Prostate gland (tissue), 2 donors: Measurements from ENCODE around the gene SPOUT1.

Experiments
- CTCF ChIP-seq, 4 experiments: fragments of 200-600 bp in 2 of 4; fragments of 450-650 bp in 2 of 4; sonication (generic) in 2 of 4; IDR thresholded peaks; 1 replicate in 3 of 4; 2 replicates in 1 of 4; pipeline ENCODE4 v1.5.1; 2016 to 2019; ENCODE audit warnings: antibody characterized with exemption in 4 of 4, mild to moderate bottlenecking in 2 of 4, moderate library complexity in 2 of 4
- POLR2A ChIP-seq: fragments of 450-650 bp; IDR thresholded peaks from one replicate; pipeline ENCODE4 v1.6.1; 2016; ENCODE audit warnings: antibody characterized with exemption, mild to moderate bottlenecking

GRCh38 chr9:128819716-128820664 is 9.6 kb downstream of the SPOUT1 start:
- no peak for TF ChIP-seq CTCF (IDR thresholded peaks at IDR 0.05)
- no peak for TF ChIP-seq POLR2A
